ENCODE measurements around the gene WDR38. TPM values are rescaled to one million over a fixed set of nuclear protein-coding genes. Genes with fewer than 3 reads are reported as not detected.

The WDR38 gene
- total and polyA plus RNA-seq, 2 of the 13 experiments (the other 11 are each of a cell fraction or from before 2014, with no cell fraction given), result not detected

DNA sequence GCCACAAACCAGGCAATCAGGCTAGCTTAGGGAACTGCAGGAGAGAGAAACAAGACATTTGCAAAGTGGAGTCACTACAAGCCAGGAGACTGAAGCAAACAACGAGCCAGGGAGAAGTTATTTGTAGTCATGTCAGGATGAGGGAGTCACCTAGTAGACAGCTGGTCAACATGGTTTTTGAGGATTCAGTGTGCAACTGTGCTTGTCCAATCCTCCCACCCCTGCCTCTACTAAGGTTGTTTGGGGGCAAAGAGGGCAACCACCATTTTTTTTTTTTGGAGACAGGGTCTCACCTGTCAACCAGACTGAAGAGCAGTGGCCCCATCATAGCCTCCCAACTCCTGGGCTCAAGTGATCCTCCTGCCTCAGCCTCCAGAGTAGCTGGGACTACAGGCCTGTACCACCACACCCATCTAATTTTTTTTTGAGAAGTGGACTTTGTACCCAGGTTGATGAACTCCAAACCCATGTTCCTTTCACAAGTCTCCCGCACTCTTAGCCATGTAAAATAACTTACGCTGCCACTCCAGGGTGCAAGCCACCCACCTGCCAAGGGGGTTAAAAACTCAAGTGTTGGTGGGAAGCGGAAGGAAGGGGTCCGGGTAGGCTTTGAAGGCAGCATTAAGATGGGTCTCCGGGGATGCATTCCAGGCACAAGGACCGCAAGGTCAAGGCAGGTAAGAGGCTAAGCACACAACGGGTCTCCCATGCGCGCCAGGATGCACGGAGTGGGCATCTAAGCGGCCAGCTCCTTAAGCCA, 7.5 kb downstream of the WDR38 start (continued):
- peak; percentile 25; the same call in 1 of the 2 replicates for TF ChIP-seq SIN3A (IDR thresholded peaks at IDR 0.05; ENCODE audit: borderline replicate concordance, low read depth, low read length)
- TF ChIP-seq, protein P1, sequence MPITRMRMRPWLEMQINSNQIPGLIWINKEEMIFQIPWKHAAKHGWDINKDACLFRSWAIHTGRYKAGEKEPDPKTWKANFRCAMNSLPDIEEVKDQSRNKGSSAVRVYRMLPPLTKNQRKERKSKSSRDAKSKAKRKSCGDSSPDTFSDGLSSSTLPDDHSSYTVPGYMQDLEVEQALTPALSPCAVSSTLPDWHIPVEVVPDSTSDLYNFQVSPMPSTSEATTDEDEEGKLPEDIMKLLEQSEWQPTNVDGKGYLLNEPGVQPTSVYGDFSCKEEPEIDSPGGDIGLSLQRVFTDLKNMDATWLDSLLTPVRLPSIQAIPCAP (CRISPR knock-in tag; IDR thresholded peaks at IDR 0.05; ENCODE audit: low read depth), result no peak
- TF ChIP-seq, protein P2, sequence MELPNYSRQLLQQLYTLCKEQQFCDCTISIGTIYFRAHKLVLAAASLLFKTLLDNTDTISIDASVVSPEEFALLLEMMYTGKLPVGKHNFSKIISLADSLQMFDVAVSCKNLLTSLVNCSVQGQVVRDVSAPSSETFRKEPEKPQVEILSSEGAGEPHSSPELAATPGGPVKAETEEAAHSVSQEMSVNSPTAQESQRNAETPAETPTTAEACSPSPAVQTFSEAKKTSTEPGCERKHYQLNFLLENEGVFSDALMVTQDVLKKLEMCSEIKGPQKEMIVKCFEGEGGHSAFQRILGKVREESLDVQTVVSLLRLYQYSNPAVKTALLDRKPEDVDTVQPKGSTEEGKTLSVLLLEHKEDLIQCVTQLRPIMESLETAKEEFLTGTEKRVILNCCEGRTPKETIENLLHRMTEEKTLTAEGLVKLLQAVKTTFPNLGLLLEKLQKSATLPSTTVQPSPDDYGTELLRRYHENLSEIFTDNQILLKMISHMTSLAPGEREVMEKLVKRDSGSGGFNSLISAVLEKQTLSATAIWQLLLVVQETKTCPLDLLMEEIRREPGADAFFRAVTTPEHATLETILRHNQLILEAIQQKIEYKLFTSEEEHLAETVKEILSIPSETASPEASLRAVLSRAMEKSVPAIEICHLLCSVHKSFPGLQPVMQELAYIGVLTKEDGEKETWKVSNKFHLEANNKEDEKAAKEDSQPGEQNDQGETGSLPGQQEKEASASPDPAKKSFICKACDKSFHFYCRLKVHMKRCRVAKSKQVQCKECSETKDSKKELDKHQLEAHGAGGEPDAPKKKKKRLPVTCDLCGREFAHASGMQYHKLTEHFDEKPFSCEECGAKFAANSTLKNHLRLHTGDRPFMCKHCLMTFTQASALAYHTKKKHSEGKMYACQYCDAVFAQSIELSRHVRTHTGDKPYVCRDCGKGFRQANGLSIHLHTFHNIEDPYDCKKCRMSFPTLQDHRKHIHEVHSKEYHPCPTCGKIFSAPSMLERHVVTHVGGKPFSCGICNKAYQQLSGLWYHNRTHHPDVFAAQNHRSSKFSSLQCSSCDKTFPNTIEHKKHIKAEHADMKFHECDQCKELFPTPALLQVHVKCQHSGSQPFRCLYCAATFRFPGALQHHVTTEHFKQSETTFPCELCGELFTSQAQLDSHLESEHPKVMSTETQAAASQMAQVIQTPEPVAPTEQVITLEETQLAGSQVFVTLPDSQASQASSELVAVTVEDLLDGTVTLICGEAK (IDR thresholded peaks at IDR 0.05), result no peak
- TF ChIP-seq, protein P2 (CRISPR knock-in tag; IDR thresholded peaks at IDR 0.05), result no peak; the same call in 1 of the 2 replicates
- no peak for TF ChIP-seq RARA (CRISPR knock-in tag; IDR thresholded peaks at IDR 0.05)
- TF ChIP-seq, protein P3, sequence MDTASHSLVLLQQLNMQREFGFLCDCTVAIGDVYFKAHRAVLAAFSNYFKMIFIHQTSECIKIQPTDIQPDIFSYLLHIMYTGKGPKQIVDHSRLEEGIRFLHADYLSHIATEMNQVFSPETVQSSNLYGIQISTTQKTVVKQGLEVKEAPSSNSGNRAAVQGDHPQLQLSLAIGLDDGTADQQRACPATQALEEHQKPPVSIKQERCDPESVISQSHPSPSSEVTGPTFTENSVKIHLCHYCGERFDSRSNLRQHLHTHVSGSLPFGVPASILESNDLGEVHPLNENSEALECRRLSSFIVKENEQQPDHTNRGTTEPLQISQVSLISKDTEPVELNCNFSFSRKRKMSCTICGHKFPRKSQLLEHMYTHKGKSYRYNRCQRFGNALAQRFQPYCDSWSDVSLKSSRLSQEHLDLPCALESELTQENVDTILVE (CRISPR knock-in tag; IDR thresholded peaks at IDR 0.05), result no peak
- TF ChIP-seq AGO1 (IDR thresholded peaks at IDR 0.05; ENCODE audit: low read depth, low read length, poor library complexity, severe bottlenecking), result no peak
- no peak for TF ChIP-seq ZNF3 (CRISPR knock-in tag; IDR thresholded peaks at IDR 0.05)
- TF ChIP-seq ZFP37 (CRISPR knock-in tag; IDR thresholded peaks at IDR 0.05; ENCODE audit: borderline replicate concordance), result no peak
- no peak for TF ChIP-seq GPN1 (CRISPR knock-in tag; IDR thresholded peaks at IDR 0.05; ENCODE audit: borderline replicate concordance)
- TF ChIP-seq AGO2 (optimal IDR thresholded peaks at IDR 0.05; ENCODE audit: low read depth, low read length), result no peak
- TF ChIP-seq, protein P4, sequence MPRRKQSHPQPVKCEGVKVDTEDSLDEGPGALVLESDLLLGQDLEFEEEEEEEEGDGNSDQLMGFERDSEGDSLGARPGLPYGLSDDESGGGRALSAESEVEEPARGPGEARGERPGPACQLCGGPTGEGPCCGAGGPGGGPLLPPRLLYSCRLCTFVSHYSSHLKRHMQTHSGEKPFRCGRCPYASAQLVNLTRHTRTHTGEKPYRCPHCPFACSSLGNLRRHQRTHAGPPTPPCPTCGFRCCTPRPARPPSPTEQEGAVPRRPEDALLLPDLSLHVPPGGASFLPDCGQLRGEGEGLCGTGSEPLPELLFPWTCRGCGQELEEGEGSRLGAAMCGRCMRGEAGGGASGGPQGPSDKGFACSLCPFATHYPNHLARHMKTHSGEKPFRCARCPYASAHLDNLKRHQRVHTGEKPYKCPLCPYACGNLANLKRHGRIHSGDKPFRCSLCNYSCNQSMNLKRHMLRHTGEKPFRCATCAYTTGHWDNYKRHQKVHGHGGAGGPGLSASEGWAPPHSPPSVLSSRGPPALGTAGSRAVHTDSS (CRISPR knock-in tag; conservative IDR thresholded peaks at IDR 0.05), result no peak
- peak; percentile 15; the same call in 1 of the 2 replicates for TF ChIP-seq ZNF761 (CRISPR knock-in tag; conservative IDR thresholded peaks at IDR 0.05)
- no peak for TF ChIP-seq SP140L (CRISPR knock-in tag; IDR thresholded peaks at IDR 0.05; ENCODE audit: borderline replicate concordance)
- no peak for TF ChIP-seq RAD51 (IDR thresholded peaks at IDR 0.05; ENCODE audit: borderline replicate concordance)
